HepG2 (cell line): ENCODE results near the gene CFAP119. TPM values are rescaled to one million over a fixed set of nuclear protein-coding genes. Genes with fewer than 3 reads are reported as not detected.
A peak's percentile ranks its signal among the peaks of the same experiment; 100 is the strongest.

ENCODE experiments used
- ATF4 ChIP-seq, 2 experiments: fragments of 450-650 bp in 1 of 2; sonication (generic) in 1 of 2; formaldehyde crosslinking; IDR thresholded peaks; 2 replicates each; pipeline versions ENCODE4 v1.5.0 to v1.8.0; 2020 to 2022; ENCODE audit warnings: mild to moderate bottlenecking in 1 of 2, missing genetic modification reagents in 1 of 2
- NONO ChIP-seq, 2 experiments: fragments of 450-650 bp in 1 of 2; sonication (generic) in 1 of 2; formaldehyde crosslinking in 1 of 2; IDR thresholded peaks in 1 of 2; conservative IDR thresholded peaks in 1 of 2; 2 replicates each; pipeline versions ENCODE4 v1.6.1 to v1.8.0; 2017 to 2022; ENCODE audit warnings: mild to moderate bottlenecking in 1 of 2, missing genetic modification reagents in 1 of 2, moderate library complexity in 1 of 2
- PAF1 ChIP-seq: IDR thresholded peaks from 2 replicates; pipeline ENCODE4 v1.6.1; 2016; ENCODE audit warnings: missing genetic modification reagents, missing compliant biosample characterization
- RARG ChIP-seq: sonication (generic); formaldehyde crosslinking; IDR thresholded peaks from 2 replicates; pipeline ENCODE4 v1.4.0; 2020; ENCODE audit warnings: low read depth, mild to moderate bottlenecking, missing genetic modification reagents
- SKIL ChIP-seq: sonication (generic); formaldehyde crosslinking; IDR thresholded peaks from 2 replicates; pipeline ENCODE4 v1.8.0; 2022; ENCODE audit warnings: missing genetic modification reagents, mild to moderate bottlenecking, moderate library complexity, borderline replicate concordance
- SMYD3 ChIP-seq: sonication (generic); formaldehyde crosslinking; IDR thresholded peaks from 2 replicates; pipeline ENCODE4 v1.8.1; 2023; ENCODE audit warnings: mild to moderate bottlenecking, missing genetic modification reagents
- SOX13 ChIP-seq, 3 experiments: fragments of 450-650 bp in 1 of 3; sonication (generic) in 1 of 3; formaldehyde crosslinking in 1 of 3; IDR thresholded peaks in 2 of 3; conservative IDR thresholded peaks in 1 of 3; 2 replicates each; pipeline versions ENCODE4 v1.5.0 to v1.6.1; 2016 to 2020; ENCODE audit warnings: antibody characterized with exemption in 1 of 3, mild to moderate bottlenecking in 1 of 3, missing compliant biosample characterization in 1 of 3, missing genetic modification reagents in 1 of 3, moderate library complexity in 1 of 3
- TIGD3 ChIP-seq: sonication (generic); formaldehyde crosslinking; IDR thresholded peaks from 2 replicates; pipeline ENCODE4 v1.5.1; 2020; ENCODE audit warnings: mild to moderate bottlenecking, missing genetic modification reagents, borderline replicate concordance
- TRIM22 ChIP-seq: fragments of 450-650 bp; IDR thresholded peaks from 2 replicates; pipeline ENCODE4 v1.6.1; 2017
- ZBTB1 ChIP-seq: sonication (generic); formaldehyde crosslinking; IDR thresholded peaks from 2 replicates; pipeline ENCODE4 v1.4.0; 2020; ENCODE audit warnings: missing genetic modification reagents, borderline replicate concordance
- ZBTB3 ChIP-seq: sonication (generic); formaldehyde crosslinking; IDR thresholded peaks from 2 replicates; pipeline ENCODE4 v1.4.0; 2020; ENCODE audit warnings: low read depth, mild to moderate bottlenecking, moderate library complexity, missing genetic modification reagents, borderline replicate concordance
- ZFX ChIP-seq: sonication (generic); formaldehyde crosslinking; IDR thresholded peaks from 2 replicates; pipeline ENCODE4 v1.4.0; 2020; ENCODE audit warnings: mild to moderate bottlenecking, low read depth, missing genetic modification reagents, moderate library complexity
- ZNF205 ChIP-seq: IDR thresholded peaks from 2 replicates; pipeline ENCODE4 v1.6.1; 2018; ENCODE audit warnings: missing biosample characterization, missing genetic modification reagents
- ZNF24 ChIP-seq: fragments of 450-650 bp; IDR thresholded peaks from 2 replicates; pipeline ENCODE4 v1.6.1; 2017; ENCODE audit warnings: antibody characterized with exemption, mild to moderate bottlenecking
- ZNF296 ChIP-seq: sonication (generic); formaldehyde crosslinking; conservative IDR thresholded peaks from 2 replicates; pipeline ENCODE4 v1.5.0; 2020; ENCODE audit warnings: mild to moderate bottlenecking, missing genetic modification reagents
- ZNF383 ChIP-seq: sonication (generic); formaldehyde crosslinking; IDR thresholded peaks from 2 replicates; pipeline ENCODE4 v1.4.0; 2020; ENCODE audit warnings: missing genetic modification reagents, mild to moderate bottlenecking, borderline replicate concordance
- ZNF430 ChIP-seq: sonication (generic); formaldehyde crosslinking; IDR thresholded peaks from 2 replicates; pipeline ENCODE4 v1.9.0; 2021; ENCODE audit warnings: mild to moderate bottlenecking, missing genetic modification reagents
- ZNF446 ChIP-seq: sonication (generic); formaldehyde crosslinking; IDR thresholded peaks from 2 replicates; pipeline ENCODE4 v1.5.0; 2020; ENCODE audit warnings: mild to moderate bottlenecking, missing genetic modification reagents
- ZNF549 ChIP-seq: sonication (generic); formaldehyde crosslinking; IDR thresholded peaks from 2 replicates; pipeline ENCODE4 v1.5.0; 2020; ENCODE audit warnings: missing genetic modification reagents
- ZNF558 ChIP-seq: sonication (generic); formaldehyde crosslinking; IDR thresholded peaks from 2 replicates; pipeline ENCODE4 v1.9.0; 2022; ENCODE audit warnings: mild to moderate bottlenecking, missing genetic modification reagents, borderline replicate concordance
- ZNF562 ChIP-seq: sonication (generic); formaldehyde crosslinking; IDR thresholded peaks from 2 replicates; pipeline ENCODE4 v1.8.0; 2022; ENCODE audit warnings: missing genetic modification reagents, borderline replicate concordance
- ZNF564 ChIP-seq: sonication (generic); formaldehyde crosslinking; IDR thresholded peaks from 2 replicates; pipeline ENCODE4 v1.8.1; 2023; ENCODE audit warnings: mild to moderate bottlenecking, missing genetic modification reagents
- ZNF879 ChIP-seq: sonication (generic); formaldehyde crosslinking; IDR thresholded peaks from 2 replicates; pipeline ENCODE4 v1.8.1; 2023; ENCODE audit warnings: missing genetic modification reagents
- polyA plus RNA-seq, 8 experiments: library from polyadenylated mRNA; depleted of rRNA in 3 of 8; stranded (reverse) in 7 of 8; unstranded in 1 of 8; fragments of >200 nt; fragmentation: Illumina TruSeq in 4 of 8; extraction: Trizol in 4 of 8; gene quantifications; 2 replicates each; pipeline versions ENCODE4 v1.2.1 to v1.2.3, GENCODE V29; 2011 to 2016; ENCODE audit warnings: low read depth in 4 of 8, missing spikeins in 1 of 8, mixed read lengths in 1 of 8; ENCODE audit not compliant: insufficient read depth in 1 of 8
- total RNA-seq, 5 experiments: library from RNA; depleted of rRNA; stranded (reverse); fragments of >200 nt; fragmentation: Illumina TruSeq; extraction: Trizol; gene quantifications; 2 replicates each; pipeline ENCODE4 v1.2.3, GENCODE V29; 2016; ENCODE audit warnings: low read depth in 1 of 5

The CFAP119 gene
- total and polyA plus RNA-seq, 2 of the 13 experiments (the other 11 are each of a cell fraction or from before 2014, with no cell fraction given), result 6.4 TPM

GRCh38 chr16:30778549-30779244, 16.8 kb upstream of the CFAP119 start (continued):
- TF ChIP-seq ZNF558 (CRISPR knock-in tag) (no peak), ZNF430 (no peak), ZNF564 (CRISPR knock-in tag) (no peak), ZBTB1 (CRISPR knock-in tag) (no peak), NONO (IDR thresholded peaks at IDR 0.05) (no peak), NONO (CRISPR knock-in tag; conservative IDR thresholded peaks at IDR 0.05) (0 out of 2 replicates have a peak, but pooled peaks have one; percentile 18), TRIM22 (no peak), TIGD3 (CRISPR knock-in tag) (no peak), SKIL (CRISPR knock-in tag) (no peak), ZNF205 (CRISPR knock-in tag) (no peak), ATF4 (CRISPR knock-in tag; IDR thresholded peaks at IDR 0.05) (no peak), ZBTB3 (CRISPR knock-in tag) (no peak), RARG (CRISPR knock-in tag) (no peak), ZNF296 (CRISPR knock-in tag) (no peak), SMYD3 (CRISPR knock-in tag) (no peak), ZNF24 (no peak), ZFX (CRISPR knock-in tag) (no peak), ZNF446 (CRISPR knock-in tag) (no peak), ZNF879 (CRISPR knock-in tag) (no peak), ZNF562 (CRISPR knock-in tag) (no peak), SOX13 (IDR thresholded peaks at IDR 0.05) (no peak), SOX13 (CRISPR knock-in tag; conservative IDR thresholded peaks at IDR 0.05 in 1 of 2, IDR thresholded peaks at IDR 0.05 in 1 of 2) (no peak), ZNF549 (CRISPR knock-in tag) (no peak), ZNF383 (CRISPR knock-in tag) (no peak), PAF1 (CRISPR knock-in tag) (0 out of 2 replicates have a peak, but pooled peaks have one; percentile 35)
